H1 (cell line): ENCODE data around the gene PWP2. TPM values are rescaled to one million over a fixed set of nuclear protein-coding genes. Genes with fewer than 3 reads are reported as not detected.

Experiments used
- CTCF ChIA-PET: fragments of 300-600 bp; sonication (Branson Sonifier 250); formaldehyde crosslinking; loops from one replicate; lab custom pipeline; 2021; ENCODE audit not compliant: partially characterized antibody; lab: Charles Lee
- POLR2A ChIA-PET: fragments of 300-600 bp; sonication (Branson Sonifier 250); formaldehyde crosslinking; loops from one replicate; lab custom pipeline; 2021; ENCODE audit warnings: inconsistent platforms; ENCODE audit not compliant: partially characterized antibody; lab: Charles Lee
- DNase-seq, 2 experiments: peaks; one replicate each; pipeline versions ENCODE4 v3.0.0 to v3.0.0-alpha.2; 2010 to 2022; ENCODE audit warnings: low spot score in 2 of 2, low read depth in 1 of 2, mixed read lengths in 1 of 2
- FAIRE-seq: peaks from 2 replicates; lab custom pipeline; 2011; peaks lifted over from hg19 to GRCh38; lab: Jason Lieb, UNC
- H2AFZ ChIP-seq: 2 replicates; pipeline ENCODE4 v1.8.1; 2012; ENCODE audit warnings: low read length, inconsistent platforms
- H2AK5ac ChIP-seq: 2 replicates; pipeline ENCODE4 v1.6.1; 2013; ENCODE audit warnings: low read depth, low read length
- H2BK120ac ChIP-seq: replicated peaks from 2 replicates; pipeline ENCODE3; 2013; ENCODE audit warnings: low read depth, low read length, inconsistent platforms
- H2BK12ac ChIP-seq: 2 replicates; pipeline ENCODE4 v1.6.1; 2013; ENCODE audit warnings: low read depth, low read length
- H2BK15ac ChIP-seq: 2 replicates; pipeline ENCODE4 v1.6.1; 2013; ENCODE audit warnings: low read length
- H2BK20ac ChIP-seq: 2 replicates; pipeline ENCODE4 v1.6.1; 2013; ENCODE audit warnings: low read length
- H2BK5ac ChIP-seq: 2 replicates; pipeline ENCODE4 v1.6.1; 2013; ENCODE audit warnings: low read depth, low read length
- H3K14ac ChIP-seq: 2 replicates; pipeline ENCODE4 v1.6.1; 2013; ENCODE audit warnings: inconsistent platforms; ENCODE audit not compliant: insufficient read length
- H3K18ac ChIP-seq: 2 replicates; pipeline ENCODE4 v1.6.1; 2013; ENCODE audit warnings: low read length; ENCODE audit errors: extremely low read depth
- H3K23ac ChIP-seq: 2 replicates; pipeline ENCODE4 v1.6.1; 2013; ENCODE audit warnings: inconsistent platforms; ENCODE audit not compliant: insufficient read length
- H3K23me2 ChIP-seq: 2 replicates; pipeline ENCODE4 v1.6.1; 2013; ENCODE audit warnings: low read depth, low read length
- H3K27ac ChIP-seq: 2 replicates; pipeline ENCODE4 v1.6.1; 2011; ENCODE audit warnings: low read depth, low read length, inconsistent platforms
- H3K27me3 ChIP-seq, 4 experiments: replicated peaks in 1 of 4; 1 replicate in 1 of 4; 2 replicates in 3 of 4; pipeline versions ENCODE4 v1.6.1 to v1.8.1; 2011 to 2013; ENCODE audit warnings: low read length in 3 of 4, mild to moderate bottlenecking in 3 of 4, inconsistent platforms in 2 of 4, mixed read lengths in 2 of 4, moderate library complexity in 1 of 4; ENCODE audit not compliant: control insufficient read depth in 3 of 4, insufficient read depth in 3 of 4; ENCODE audit errors: extremely low read depth in 1 of 4
- H3K36me3 ChIP-seq, 4 experiments: 2 replicates each; pipeline versions ENCODE4 v1.6.1 to v1.8.1; 2011 to 2013; ENCODE audit warnings: mild to moderate bottlenecking in 4 of 4, low read length in 3 of 4, moderate library complexity in 2 of 4, control low read depth in 1 of 4, inconsistent platforms in 1 of 4; ENCODE audit not compliant: insufficient read depth in 4 of 4, control insufficient read depth in 2 of 4
- H3K4ac ChIP-seq: replicated peaks from 2 replicates; pipeline ENCODE3; 2013; ENCODE audit warnings: low read length, low read depth, mixed read lengths, inconsistent platforms; ENCODE audit not compliant: insufficient read length
- H3K4me1 ChIP-seq, 4 experiments: replicated peaks in 1 of 4; 1 replicate in 1 of 4; 2 replicates in 3 of 4; pipeline versions ENCODE4 v1.6.1 to v1.8.1; 2011 to 2013; ENCODE audit warnings: low read length in 3 of 4, inconsistent platforms in 2 of 4, mixed read lengths in 1 of 4; ENCODE audit not compliant: insufficient read depth in 4 of 4, control insufficient read depth in 3 of 4
- H3K4me2 ChIP-seq, 2 experiments: 2 replicates each; pipeline versions ENCODE4 v1.6.1 to v1.8.1; 2011 to 2013; ENCODE audit warnings: low read depth in 2 of 2, low read length in 2 of 2, control low read depth in 1 of 2, inconsistent platforms in 1 of 2, mild to moderate bottlenecking in 1 of 2; ENCODE audit not compliant: insufficient read depth in 1 of 2
- H3K4me3 ChIP-seq, 4 experiments: fragments of 200-600, 300-600 bp in 1 of 4; sonication (generic), shearing (Covaris generic), sonication (Bioruptor Twin) in 1 of 4; 2 replicates each; pipeline versions ENCODE4 v1.5.1 to v1.8.1; 2011 to 2016; ENCODE audit warnings: low read length in 4 of 4, low read depth in 3 of 4, control low read depth in 2 of 4, inconsistent platforms in 2 of 4, mild to moderate bottlenecking in 2 of 4, mixed read lengths in 1 of 4, moderate library complexity in 1 of 4; ENCODE audit not compliant: insufficient read depth in 2 of 4; ENCODE audit errors: extremely low read depth in 1 of 4
- H3K56ac ChIP-seq: replicated peaks from 2 replicates; pipeline ENCODE3; 2013; ENCODE audit warnings: low read depth, mild to moderate bottlenecking, mixed read lengths, low read length, inconsistent platforms; ENCODE audit not compliant: insufficient read length
- H3K79me1 ChIP-seq: 2 replicates; pipeline ENCODE4 v1.6.1; 2013; ENCODE audit warnings: low read depth, low read length, control low read depth
- H3K79me2 ChIP-seq, 2 experiments: 2 replicates each; pipeline versions ENCODE4 v1.6.1 to v1.8.1; 2012 to 2013; ENCODE audit warnings: low read length in 2 of 2, mild to moderate bottlenecking in 2 of 2, inconsistent platforms in 1 of 2; ENCODE audit not compliant: insufficient read depth in 2 of 2, control insufficient read depth in 1 of 2
- H3K9ac ChIP-seq, 4 experiments: replicated peaks in 1 of 4; 1 replicate in 1 of 4; 2 replicates in 3 of 4; pipeline versions ENCODE4 v1.6.1 to v1.8.1; 2011 to 2013; ENCODE audit warnings: low read depth in 3 of 4, low read length in 3 of 4, control low read depth in 2 of 4, mild to moderate bottlenecking in 2 of 4, moderate library complexity in 2 of 4, inconsistent platforms in 1 of 4; ENCODE audit errors: extremely low read depth in 1 of 4
- H3K9me3 ChIP-seq, 2 experiments: 2 replicates each; pipeline versions ENCODE4 v1.6.1 to v1.8.1; 2012 to 2013; ENCODE audit warnings: mild to moderate bottlenecking in 2 of 2, moderate library complexity in 2 of 2, control low read depth in 1 of 2, inconsistent platforms in 1 of 2, low read depth in 1 of 2, low read length in 1 of 2, mixed read lengths in 1 of 2; ENCODE audit not compliant: insufficient read depth in 2 of 2
- H4K20me1 ChIP-seq, 2 experiments: replicated peaks in 1 of 2; 2 replicates each; pipeline versions ENCODE3 to v1.8.1; 2011 to 2013; ENCODE audit warnings: inconsistent platforms in 2 of 2, low read length in 2 of 2, mild to moderate bottlenecking in 1 of 2; ENCODE audit not compliant: insufficient read depth in 2 of 2, control insufficient read depth in 1 of 2
- H4K5ac ChIP-seq: 2 replicates; pipeline ENCODE4 v1.6.1; 2013; ENCODE audit warnings: low read length, low read depth, mixed read lengths, inconsistent platforms; ENCODE audit not compliant: insufficient read length
- H4K8ac ChIP-seq: 2 replicates; pipeline ENCODE4 v1.8.0; 2013; ENCODE audit warnings: mild to moderate bottlenecking, moderate library complexity, low read length, inconsistent platforms; ENCODE audit not compliant: insufficient read depth; ENCODE audit errors: extremely low read depth
- H4K91ac ChIP-seq: replicated peaks from 2 replicates; pipeline ENCODE3; 2013; ENCODE audit warnings: low read length, mixed read lengths, inconsistent platforms; ENCODE audit not compliant: insufficient read length
- ASH2L ChIP-seq: fragments of 200-600, 300-600 bp; sonication (generic); IDR thresholded peaks from one replicate; pipeline ENCODE4 v1.7.1; 2017; ENCODE audit warnings: low read length
- BCL11A ChIP-seq, 2 experiments: IDR thresholded peaks; one replicate each; pipeline ENCODE4 v1.6.1; 2011; ENCODE audit warnings: low read depth in 2 of 2, low read length in 2 of 2, mild to moderate bottlenecking in 2 of 2
- CEBPB ChIP-seq: IDR thresholded peaks from 2 replicates; pipeline ENCODE4 v1.6.1; 2012; ENCODE audit warnings: low read depth, low read length
- CTBP2 ChIP-seq: IDR thresholded peaks from 2 replicates; pipeline ENCODE4 v1.7.0; 2011; ENCODE audit warnings: borderline replicate concordance, mild to moderate bottlenecking, moderate library complexity, mixed read lengths, low read length; ENCODE audit not compliant: insufficient read depth, insufficient read length
- KDM5A ChIP-seq: fragments of 200-600 bp; IDR thresholded peaks from 2 replicates; pipeline ENCODE4 v1.7.1; 2012; ENCODE audit warnings: mild to moderate bottlenecking, low read length, inconsistent platforms, mixed read lengths
- POLR2AphosphoS5 ChIP-seq: IDR thresholded peaks from 2 replicates; pipeline ENCODE4 v1.6.1; 2011; ENCODE audit warnings: low read depth, low read length
- SAP30 ChIP-seq: fragments of 300-600 bp; sonication (generic); IDR thresholded peaks from 2 replicates; pipeline ENCODE4 v1.7.1; 2012; ENCODE audit warnings: low read length, moderate library complexity, mild to moderate bottlenecking, inconsistent platforms; ENCODE audit not compliant: insufficient read depth, insufficient replicate concordance
- SIRT6 ChIP-seq: IDR thresholded peaks from one replicate; pipeline ENCODE4 v1.7.1; 2012; ENCODE audit warnings: low read length, inconsistent platforms
- SIX5 ChIP-seq: IDR thresholded peaks from 2 replicates; pipeline ENCODE4 v1.6.1; 2011; ENCODE audit warnings: mild to moderate bottlenecking, low read depth, low read length
- SP4 ChIP-seq: IDR thresholded peaks from 2 replicates; pipeline ENCODE4 v1.6.1; 2012; ENCODE audit warnings: low read length, inconsistent platforms
- TAF1 ChIP-seq: IDR thresholded peaks from 2 replicates; pipeline ENCODE4 v1.6.1; 2011; ENCODE audit warnings: mild to moderate bottlenecking, low read depth, low read length
- TAF7 ChIP-seq: optimal IDR thresholded peaks from 2 replicates; pipeline ENCODE3; 2011; ENCODE audit warnings: low read depth, mild to moderate bottlenecking, inconsistent platforms, low read length, moderate library complexity, borderline replicate concordance
- YY1 ChIP-seq: IDR thresholded peaks from 2 replicates; pipeline ENCODE4 v1.6.1; 2011; ENCODE audit warnings: low read depth, mild to moderate bottlenecking, low read length
- ZNF274 ChIP-seq: IDR thresholded peaks from 2 replicates; pipeline ENCODE4 v1.7.0; 2012; ENCODE audit warnings: low read length, borderline replicate concordance; ENCODE audit errors: extremely low read depth
- WGBS, 2 experiments: shearing (Covaris generic) in 1 of 2; methylation state at CpG; one replicate each; pipeline versions ENCODE4 v1.1.6 to v1.1.7; 2013 to 2015; ENCODE audit warnings: low lambda C conversion rate in 2 of 2, mixed read lengths in 2 of 2, inconsistent platforms in 1 of 2, low coverage in 1 of 2, missing lambda C conversion rate in 1 of 2; ENCODE audit not compliant: insufficient replicate concordance in 2 of 2, insufficient coverage in 1 of 2, insufficient read length in 1 of 2; ENCODE audit errors: extremely low coverage in 1 of 2, missing lambda C conversion rate in 1 of 2; 5-methylcytosine and 5-hydroxymethylcytosine counted together
- polyA plus RNA-seq, 7 experiments: library from polyadenylated mRNA; depleted of rRNA in 3 of 7; stranded (reverse) in 5 of 7; unstranded in 2 of 7; fragments of >200 nt in 5 of 7; fragments of 200-250 nt in 2 of 7; gene quantifications; 1 replicate in 5 of 7; 2 replicates in 1 of 7; 4 replicates in 1 of 7; pipeline versions ENCODE4 v1.2.1 to v1.2.3, GENCODE V29; 2011 to 2013; ENCODE audit warnings: missing spikeins in 2 of 7, mixed read lengths in 2 of 7
- total RNA-seq: library from RNA; stranded (reverse); fragmentation: NEBNext Ultra II Directional; extraction: Animal tissue kit (Norgen Biotek cat#: 25700); gene quantifications from 2 replicates; pipeline ENCODE4 v1.2.1, GENCODE V29; 2021

Gene PWP2
- total and polyA plus RNA-seq, 2 of the 8 experiments (the other 6 are each of a cell fraction or from before 2014, with no cell fraction given) = 4.4 to 6.7 TPM

DNA sequence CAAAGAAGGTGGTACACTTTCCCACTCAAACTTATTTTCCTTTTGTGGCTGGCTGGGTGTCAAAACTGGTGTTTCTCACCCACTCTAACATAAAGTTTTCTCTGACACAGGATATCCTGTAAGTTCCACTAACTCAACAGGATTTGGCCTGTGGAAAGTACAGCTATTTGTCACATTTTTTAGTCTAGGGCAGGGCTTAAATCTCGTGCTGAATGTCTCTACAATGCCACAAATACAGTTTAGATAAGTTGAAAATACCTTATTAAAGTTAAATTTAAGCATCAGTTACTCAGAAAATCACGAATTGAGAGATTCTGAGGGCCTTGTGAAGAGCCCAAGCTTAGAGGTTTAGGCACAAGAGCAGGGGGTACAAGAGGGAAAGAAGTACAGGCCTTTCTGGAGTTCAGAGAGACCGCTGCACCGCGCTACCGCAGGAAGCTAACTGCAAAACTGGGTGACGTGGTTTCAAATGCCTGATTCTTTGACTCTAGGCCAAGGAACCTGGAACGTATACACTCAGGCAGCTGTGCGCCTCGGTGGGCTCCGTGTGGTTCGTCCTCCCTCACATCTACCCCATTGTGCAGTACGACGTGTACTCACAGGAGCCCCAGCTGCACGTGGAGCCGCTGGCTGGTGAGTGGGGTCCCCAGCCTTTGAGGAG lies 23.4 kb upstream of the PWP2 start:
- no peaks in the 10 kb centered on the region for H3K27me3 ChIP-seq
- H3K4me2 ChIP-seq = no peak overlapping the region
- H2BK12ac ChIP-seq = no peak overlapping the region
- DNase-seq (no peak), FAIRE-seq (no peak)
- H2BK5ac ChIP-seq = no peak overlapping the region; the same call in 1 of the 2 replicates
- no peak overlapping the region for H3K23ac ChIP-seq
- no peaks in the 10 kb centered on the region for H3K79me2 ChIP-seq
- no peak overlapping the region for H2AK5ac ChIP-seq
- 90% methylated on average over 16 of the region's 16 CpGs; no CpG with 5 or more reads in 1 of the 2 experiments for WGBS, 2 experiments
- TF ChIP-seq BCL11A (IDR thresholded peaks at IDR 0.05; ENCODE audit: low read depth in 2 of 2, low read length in 2 of 2) (no peak), CEBPB (no peak), KDM5A (no peak), SIRT6 (no peak), ZNF274 (no peak), TAF1 (no peak), POLR2AphosphoS5 (no peak), YY1 (no peak), CTBP2 (no peak), ASH2L (no peak), SP4 (no peak), SIX5 (no peak), TAF7 (no peak), SAP30 (no peak)
- H3K4me1 ChIP-seq = no peaks in the 10 kb centered on the region
- no peaks in the 10 kb centered on the region for H3K9me3 ChIP-seq
- H3K4ac ChIP-seq = no peak overlapping the region
- ChIA-PET CTCF (interaction anchor here (0.8 to 3.8 kb wide), 4 partner anchors 11 to 108 kb away, joined by 3 to 14 read pairs (median 4); no protein-coding TSS in a partner anchor), POLR2A (no interaction called here)
- no peak overlapping the region for H2BK120ac ChIP-seq
- no peak overlapping the region for H4K8ac ChIP-seq
- H3K9ac ChIP-seq = no peak overlapping the region
- H2BK20ac ChIP-seq = no peak overlapping the region
- no peak overlapping the region for H3K56ac ChIP-seq
- H3K18ac ChIP-seq = no peak overlapping the region
- no peak overlapping the region for H4K5ac ChIP-seq
- H4K91ac ChIP-seq = no peak overlapping the region
- no peak overlapping the region for H3K14ac ChIP-seq
- no peak overlapping the region for H2AFZ ChIP-seq
- peaks cover 0 to 10% of the 10 kb centered on the region in 2 experiments for H4K20me1 ChIP-seq
- H3K4me3 ChIP-seq = no peak overlapping the region
- H2BK15ac ChIP-seq = no peak overlapping the region
- peaks cover 6% of the 10 kb centered on the region for H3K79me1 ChIP-seq
- peaks cover 9 to 58% (median 25%) of the 10 kb centered on the region in 4 experiments for H3K36me3 ChIP-seq
- no peaks in the 10 kb centered on the region for H3K23me2 ChIP-seq
- H3K27ac ChIP-seq = no peak overlapping the region
